ENCODE data around the gene CYB561.
"Not testable (repeated sequence)": the region's sequence is repeated elsewhere in the genome, so short reads cannot be mapped to it uniquely, and the experiment has no call there.

The CYB561 gene

DNA sequence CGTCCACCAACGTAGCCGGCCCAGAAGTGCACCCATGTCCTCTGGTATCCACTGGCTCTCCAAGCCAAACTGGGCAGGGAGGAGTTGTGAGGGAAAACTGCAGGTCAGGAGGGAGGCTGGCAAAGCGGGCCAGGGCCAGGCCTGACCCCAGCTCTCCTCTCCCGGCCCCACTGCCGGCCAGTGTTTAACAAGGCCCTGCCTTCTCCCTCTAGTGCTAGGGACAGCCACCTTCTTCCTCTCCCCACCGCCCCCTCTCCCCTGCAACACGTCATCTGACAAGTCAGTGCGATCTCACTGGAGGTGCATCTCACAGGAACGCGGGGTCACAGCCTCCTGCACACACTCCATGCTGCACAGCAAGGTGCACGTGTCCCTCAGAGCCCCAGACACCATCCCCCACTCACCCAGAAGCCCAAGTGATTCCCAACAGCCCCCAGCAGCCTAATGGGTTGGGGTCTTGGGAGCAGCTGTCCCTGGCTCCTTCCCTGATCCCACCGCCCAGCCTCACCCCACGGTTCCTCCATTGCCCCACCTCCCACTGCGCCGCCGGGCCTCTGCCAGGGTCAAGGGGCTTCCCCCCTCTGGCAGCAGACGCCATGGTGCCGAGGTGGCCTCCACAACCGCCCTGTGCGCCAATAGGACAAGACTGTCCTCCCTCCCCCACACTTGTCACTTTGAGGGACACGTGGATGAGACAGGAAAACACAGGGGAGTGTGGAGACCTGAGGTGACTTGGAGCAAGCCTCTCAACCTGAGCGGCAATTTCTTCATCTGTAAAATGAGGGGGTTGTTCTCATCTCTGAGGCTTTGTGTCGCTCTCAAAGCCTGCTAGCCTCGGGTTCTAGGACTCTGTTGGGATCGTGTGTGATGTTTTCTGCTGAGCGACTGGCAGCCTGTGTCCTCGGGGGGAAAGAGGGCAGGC lies 29.6 kb upstream of the CYB561 start:
- H3K4me3 ChIP-seq (ENCODE audit: low read depth, low read length): no peak overlapping the region
- no peak for DNase-seq (ENCODE audit: low read depth)
- TF ChIP-seq, protein P1, sequence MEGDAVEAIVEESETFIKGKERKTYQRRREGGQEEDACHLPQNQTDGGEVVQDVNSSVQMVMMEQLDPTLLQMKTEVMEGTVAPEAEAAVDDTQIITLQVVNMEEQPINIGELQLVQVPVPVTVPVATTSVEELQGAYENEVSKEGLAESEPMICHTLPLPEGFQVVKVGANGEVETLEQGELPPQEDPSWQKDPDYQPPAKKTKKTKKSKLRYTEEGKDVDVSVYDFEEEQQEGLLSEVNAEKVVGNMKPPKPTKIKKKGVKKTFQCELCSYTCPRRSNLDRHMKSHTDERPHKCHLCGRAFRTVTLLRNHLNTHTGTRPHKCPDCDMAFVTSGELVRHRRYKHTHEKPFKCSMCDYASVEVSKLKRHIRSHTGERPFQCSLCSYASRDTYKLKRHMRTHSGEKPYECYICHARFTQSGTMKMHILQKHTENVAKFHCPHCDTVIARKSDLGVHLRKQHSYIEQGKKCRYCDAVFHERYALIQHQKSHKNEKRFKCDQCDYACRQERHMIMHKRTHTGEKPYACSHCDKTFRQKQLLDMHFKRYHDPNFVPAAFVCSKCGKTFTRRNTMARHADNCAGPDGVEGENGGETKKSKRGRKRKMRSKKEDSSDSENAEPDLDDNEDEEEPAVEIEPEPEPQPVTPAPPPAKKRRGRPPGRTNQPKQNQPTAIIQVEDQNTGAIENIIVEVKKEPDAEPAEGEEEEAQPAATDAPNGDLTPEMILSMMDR (IDR thresholded peaks at IDR 0.05; ENCODE audit: control insufficient read depth, extremely low read depth, insufficient read depth): no peak

DNA sequence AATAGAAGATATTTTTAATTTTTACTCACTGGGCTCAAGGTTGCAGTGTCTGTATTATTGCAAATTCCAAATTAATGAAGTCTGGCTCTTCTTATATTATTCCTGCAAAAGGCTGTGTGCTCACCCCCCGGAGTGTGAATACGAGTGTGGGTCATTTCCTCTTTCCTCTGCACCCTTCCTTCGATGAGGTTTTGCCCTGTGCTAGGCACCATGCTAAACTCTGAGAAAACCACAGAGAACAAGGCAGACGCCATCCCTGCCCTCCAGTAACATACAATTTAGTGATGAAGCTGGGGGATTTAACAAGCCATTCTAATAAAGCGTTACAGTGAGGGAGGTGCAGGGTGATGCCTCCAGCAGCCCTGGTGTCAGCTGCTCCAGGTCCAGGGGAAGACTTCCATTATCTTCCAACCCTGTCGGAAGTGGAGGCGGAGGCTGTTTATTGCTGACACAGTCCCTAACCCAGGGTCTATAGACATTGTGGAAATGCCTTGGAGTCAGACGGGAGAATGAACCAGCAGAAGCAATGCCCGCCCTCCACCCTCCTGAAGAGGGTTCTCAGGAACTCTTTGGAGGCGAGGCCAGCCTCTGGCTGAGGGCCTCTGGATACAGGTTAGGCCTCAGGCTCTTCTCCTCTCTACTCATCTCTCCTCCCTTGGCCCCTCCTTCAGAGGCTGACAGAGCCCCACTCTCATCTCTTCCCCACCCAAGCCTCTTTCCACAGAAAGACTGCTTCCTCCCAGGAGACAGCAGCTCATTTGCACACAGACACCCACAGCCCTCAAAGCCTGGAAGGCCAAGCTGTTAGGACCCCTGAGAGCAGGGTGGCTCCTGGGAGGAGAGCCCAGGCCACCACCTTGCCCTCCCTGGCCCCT lies 28.7 kb upstream of the CYB561 start:
- H3K4me3 ChIP-seq (ENCODE audit: low read depth, low read length): no peak overlapping the region
- TF ChIP-seq, protein P1 (IDR thresholded peaks at IDR 0.05; ENCODE audit: control insufficient read depth, extremely low read depth, insufficient read depth): no peak
- DNase-seq (ENCODE audit: low read depth): no peak

DNA sequence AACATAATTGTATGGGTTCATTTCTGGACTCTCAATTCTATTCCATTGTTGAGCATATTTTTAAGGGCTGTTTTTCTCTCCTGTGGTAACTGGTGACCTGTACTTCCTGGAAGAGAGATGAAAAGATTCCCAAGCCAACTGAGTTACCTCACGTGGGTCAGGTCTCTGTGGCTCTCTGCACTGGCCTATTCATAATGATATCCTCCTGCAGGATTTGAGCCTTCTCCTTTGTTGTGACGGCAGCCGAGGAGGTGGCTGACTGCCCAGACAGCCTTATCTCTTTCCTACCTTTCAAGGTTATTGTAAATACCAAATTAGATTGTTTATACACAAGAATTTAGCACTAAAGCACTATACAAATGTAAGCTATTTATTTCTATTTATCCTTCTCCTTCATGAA lies 28.1 kb upstream of the CYB561 start:
- peak; percentile 83 for DNase-seq (ENCODE audit: low read depth)
- TF ChIP-seq, protein P1 (IDR thresholded peaks at IDR 0.05; ENCODE audit: control insufficient read depth, extremely low read depth, insufficient read depth): no peak
- no peak overlapping the region for H3K4me3 ChIP-seq (ENCODE audit: low read depth, low read length)

DNA sequence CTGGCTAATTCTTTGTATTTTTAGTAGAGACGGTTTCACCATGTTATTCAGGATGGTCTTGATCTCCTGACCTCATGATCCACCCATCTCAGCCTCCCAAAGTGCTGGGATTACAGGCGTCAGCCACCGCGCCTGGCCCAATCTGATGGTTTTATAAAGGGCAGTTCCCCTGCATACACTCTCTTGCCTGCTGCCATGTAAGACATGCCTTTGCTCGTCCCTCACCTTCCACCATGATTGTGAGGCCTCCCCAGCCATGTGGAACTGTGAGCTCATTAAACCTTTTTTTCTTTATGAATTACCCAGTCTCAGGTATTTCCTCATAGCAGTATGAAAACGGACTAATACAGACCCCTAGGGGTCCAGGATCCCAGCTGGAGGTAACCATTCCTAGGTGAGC lies 22.0 kb upstream of the CYB561 start:
- not testable (repeated sequence) for H3K4me3 ChIP-seq (ENCODE audit: low read depth, low read length)

GRCh38 chr17:63464691-63465236 lies 18.7 kb upstream of the CYB561 start:
- no peak overlapping the region for H3K4me3 ChIP-seq (ENCODE audit: low read depth, low read length)
- DNase-seq (ENCODE audit: low read depth): no peak
- TF ChIP-seq, protein P1 (IDR thresholded peaks at IDR 0.05; ENCODE audit: control insufficient read depth, extremely low read depth, insufficient read depth): no peak

More for the DNA sequence above, 22.0 kb upstream of the CYB561 start:
- DNase-seq (ENCODE audit: low read depth): not testable (repeated sequence)

GRCh38 chr17:63463771-63464170 lies 17.7 kb upstream of the CYB561 start:
- TF ChIP-seq, protein P1 (IDR thresholded peaks at IDR 0.05; ENCODE audit: control insufficient read depth, extremely low read depth, insufficient read depth): no peak
- DNase-seq (ENCODE audit: low read depth): no peak
- no peak overlapping the region for H3K4me3 ChIP-seq (ENCODE audit: low read depth, low read length)

DNA sequence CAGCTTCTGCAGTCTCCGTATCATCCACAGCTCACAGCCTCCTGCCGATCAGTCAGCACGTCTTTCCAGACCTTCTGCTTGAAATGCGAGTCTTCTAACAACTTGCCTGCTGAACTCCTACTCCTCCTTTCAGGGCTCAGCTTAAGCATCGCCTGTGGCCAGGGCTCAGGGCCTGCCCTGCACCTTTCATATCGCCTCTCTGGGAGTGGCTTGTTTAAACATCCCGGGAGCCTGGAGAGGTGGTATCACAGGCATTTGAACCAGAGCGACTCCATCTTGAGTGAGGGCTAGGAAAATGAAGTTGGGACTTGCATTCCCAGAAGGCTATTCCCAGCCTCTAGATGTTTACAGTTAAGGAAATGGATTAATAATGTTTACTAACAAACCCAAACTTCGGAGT lies 13.9 kb upstream of the CYB561 start:
- no peak for DNase-seq (ENCODE audit: low read depth)
- no peak overlapping the region for H3K4me3 ChIP-seq (ENCODE audit: low read depth, low read length)
- TF ChIP-seq, protein P1 (IDR thresholded peaks at IDR 0.05; ENCODE audit: control insufficient read depth, extremely low read depth, insufficient read depth): no peak
